ENCODE data around the gene CPA4.

CPA4 gene

GRCh38 chr7:130266258-130266960, 26.6 kb upstream of the CPA4 start, which contains the start of gene CPA2:
Gene CPA2, plus strand, starts transcription at chr7:130266863. Its CDS starts 19 bp downstream, at chr7:130266882.
- Histone ChIP-seq H3K9me3 (ENCODE audit: control insufficient read depth in 2 of 2, low read length in 2 of 2) (no peaks in the 10 kb centered on the region), H3K9ac (ENCODE audit: low read depth in 1 of 2, low read length in 2 of 2) (no peak within 1 kb of the TSS), H3K27ac (ENCODE audit: low read depth in 2 of 2, low read length in 2 of 2) (no peak within 1 kb of the TSS), H3K4me3 (ENCODE audit: low read length in 2 of 2) (no peak within 1 kb of the TSS), H3K36me3 (ENCODE audit: control insufficient read depth in 2 of 2, insufficient read depth in 2 of 2, low read length in 2 of 2) (no peaks in the 10 kb centered on the region), H3K4me1 (ENCODE audit: control insufficient read depth in 2 of 2, insufficient read depth in 2 of 2, low read length in 2 of 2) (no peaks in the 10 kb centered on the region), H3K27me3 (ENCODE audit: control insufficient read depth in 2 of 2, insufficient read depth in 2 of 2, low read length in 2 of 2) (no peaks in the 10 kb centered on the region)

GRCh38 chr7:130266961-130267321, 26.0 kb upstream of the CPA4 start:
- no peaks in the 10 kb centered on the region for H3K9me3 ChIP-seq (ENCODE audit: control insufficient read depth in 2 of 2, low read length in 2 of 2)
- no peaks in the 10 kb centered on the region for H3K36me3 ChIP-seq (ENCODE audit: control insufficient read depth in 2 of 2, insufficient read depth in 2 of 2, low read length in 2 of 2)
- H3K4me3 ChIP-seq (ENCODE audit: low read length in 2 of 2): no peak overlapping the region
- H3K27me3 ChIP-seq (ENCODE audit: control insufficient read depth in 2 of 2, insufficient read depth in 2 of 2, low read length in 2 of 2): no peaks in the 10 kb centered on the region
- H3K9ac ChIP-seq (ENCODE audit: low read depth in 1 of 2, low read length in 2 of 2): no peak overlapping the region
- no peak overlapping the region for H3K27ac ChIP-seq (ENCODE audit: low read depth in 2 of 2, low read length in 2 of 2)
- H3K4me1 ChIP-seq (ENCODE audit: control insufficient read depth in 2 of 2, insufficient read depth in 2 of 2, low read length in 2 of 2): no peaks in the 10 kb centered on the region

DNA sequence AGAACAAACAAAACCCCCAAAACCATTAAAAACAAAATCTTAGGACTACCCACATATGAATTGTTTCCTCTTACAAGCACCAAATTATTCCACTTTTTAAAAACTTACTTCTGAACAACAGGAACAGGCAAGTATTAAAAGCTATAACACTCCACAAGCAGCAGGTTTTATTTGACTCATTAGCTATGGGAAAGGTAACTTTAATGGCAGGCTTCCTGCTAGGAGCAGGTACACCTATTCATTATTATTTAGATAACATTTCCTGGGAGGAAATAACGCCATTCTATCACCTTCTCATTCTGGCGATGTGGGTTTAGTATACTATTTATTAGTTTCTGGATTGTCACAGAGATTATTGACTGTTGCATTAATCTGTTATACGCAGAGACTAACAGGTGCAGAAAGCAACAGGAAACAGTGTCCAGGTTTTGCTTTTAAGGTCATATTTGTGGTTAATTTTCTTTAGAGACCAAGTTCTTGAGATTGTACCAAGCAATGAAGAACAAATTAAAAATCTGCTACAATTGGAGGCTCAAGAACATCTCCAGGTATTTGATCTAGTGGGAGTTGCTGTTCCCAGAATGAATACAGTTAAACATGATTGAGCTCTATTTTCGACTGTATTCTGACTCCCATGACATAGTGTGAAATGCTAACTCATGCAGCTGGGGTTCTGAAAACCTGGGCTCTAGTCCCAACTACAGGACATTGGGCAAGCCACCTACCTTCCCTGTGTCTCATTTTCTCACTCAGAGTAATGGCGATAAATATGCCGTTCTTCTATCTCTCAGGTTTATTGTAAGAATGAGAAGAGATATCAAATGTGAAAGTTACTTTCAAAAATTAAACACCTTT, 24.3 kb upstream of the CPA4 start:
- Histone ChIP-seq H3K9ac (ENCODE audit: low read depth in 1 of 2, low read length in 2 of 2) (no peak overlapping the region), H3K9me3 (ENCODE audit: control insufficient read depth in 2 of 2, low read length in 2 of 2) (no peaks in the 10 kb centered on the region), H3K27ac (ENCODE audit: low read depth in 2 of 2, low read length in 2 of 2) (no peak overlapping the region), H3K27me3 (ENCODE audit: control insufficient read depth in 2 of 2, insufficient read depth in 2 of 2, low read length in 2 of 2) (no peaks in the 10 kb centered on the region), H3K4me1 (ENCODE audit: control insufficient read depth in 2 of 2, insufficient read depth in 2 of 2, low read length in 2 of 2) (no peaks in the 10 kb centered on the region), H3K4me3 (ENCODE audit: low read length in 2 of 2) (no peak overlapping the region), H3K36me3 (ENCODE audit: control insufficient read depth in 2 of 2, insufficient read depth in 2 of 2, low read length in 2 of 2) (no peaks in the 10 kb centered on the region)

- Histone ChIP-seq H3K4me3 (ENCODE audit: low read length in 2 of 2) (no peak overlapping the region), H3K27me3 (ENCODE audit: control insufficient read depth in 2 of 2, insufficient read depth in 2 of 2, low read length in 2 of 2) (no peaks in the 10 kb centered on the region), H3K36me3 (ENCODE audit: control insufficient read depth in 2 of 2, insufficient read depth in 2 of 2, low read length in 2 of 2) (no peaks in the 10 kb centered on the region), H3K9me3 (ENCODE audit: control insufficient read depth in 2 of 2, low read length in 2 of 2) (no peaks in the 10 kb centered on the region), H3K27ac (ENCODE audit: low read depth in 2 of 2, low read length in 2 of 2) (no peak overlapping the region), H3K9ac (ENCODE audit: low read depth in 1 of 2, low read length in 2 of 2) (no peak overlapping the region), H3K4me1 (ENCODE audit: control insufficient read depth in 2 of 2, insufficient read depth in 2 of 2, low read length in 2 of 2) (no peaks in the 10 kb centered on the region)
Measured at GRCh38 chr7:130269318-130269694, 23.7 kb upstream of the CPA4 start.

- Histone ChIP-seq H3K9ac (ENCODE audit: low read depth in 1 of 2, low read length in 2 of 2) (no peak overlapping the region), H3K36me3 (ENCODE audit: control insufficient read depth in 2 of 2, insufficient read depth in 2 of 2, low read length in 2 of 2) (no peaks in the 10 kb centered on the region)
Measured at GRCh38 chr7:130270947-130271800, 21.8 kb upstream of the CPA4 start.

GRCh38 chr7:130272381-130273080, 20.4 kb upstream of the CPA4 start:
- Histone ChIP-seq H3K27ac (ENCODE audit: low read depth in 2 of 2, low read length in 2 of 2) (no peak overlapping the region), H3K27me3 (ENCODE audit: control insufficient read depth in 2 of 2, insufficient read depth in 2 of 2, low read length in 2 of 2) (no peaks in the 10 kb centered on the region), H3K9ac (ENCODE audit: low read depth in 1 of 2, low read length in 2 of 2) (no peak overlapping the region), H3K36me3 (ENCODE audit: control insufficient read depth in 2 of 2, insufficient read depth in 2 of 2, low read length in 2 of 2) (no peaks in the 10 kb centered on the region), H3K9me3 (ENCODE audit: control insufficient read depth in 2 of 2, low read length in 2 of 2) (no peaks in the 10 kb centered on the region), H3K4me1 (ENCODE audit: control insufficient read depth in 2 of 2, insufficient read depth in 2 of 2, low read length in 2 of 2) (no peaks in the 10 kb centered on the region), H3K4me3 (ENCODE audit: low read length in 2 of 2) (no peak overlapping the region)

More at GRCh38 chr7:130270947-130271800, 21.8 kb upstream of the CPA4 start:
- Histone ChIP-seq H3K9me3 (ENCODE audit: control insufficient read depth in 2 of 2, low read length in 2 of 2) (no peaks in the 10 kb centered on the region), H3K27ac (ENCODE audit: low read depth in 2 of 2, low read length in 2 of 2) (no peak overlapping the region), H3K4me1 (ENCODE audit: control insufficient read depth in 2 of 2, insufficient read depth in 2 of 2, low read length in 2 of 2) (no peaks in the 10 kb centered on the region), H3K27me3 (ENCODE audit: control insufficient read depth in 2 of 2, insufficient read depth in 2 of 2, low read length in 2 of 2) (no peaks in the 10 kb centered on the region), H3K4me3 (ENCODE audit: low read length in 2 of 2) (no peak overlapping the region)

GRCh38 chr7:130273081-130273932, 19.7 kb upstream of the CPA4 start:
- Histone ChIP-seq H3K27ac (ENCODE audit: low read depth in 2 of 2, low read length in 2 of 2) (no peak overlapping the region), H3K27me3 (ENCODE audit: control insufficient read depth in 2 of 2, insufficient read depth in 2 of 2, low read length in 2 of 2) (no peaks in the 10 kb centered on the region), H3K9me3 (ENCODE audit: control insufficient read depth in 2 of 2, low read length in 2 of 2) (no peaks in the 10 kb centered on the region), H3K4me3 (ENCODE audit: low read length in 2 of 2) (no peak overlapping the region), H3K36me3 (ENCODE audit: control insufficient read depth in 2 of 2, insufficient read depth in 2 of 2, low read length in 2 of 2) (no peaks in the 10 kb centered on the region), H3K9ac (ENCODE audit: low read depth in 1 of 2, low read length in 2 of 2) (no peak overlapping the region), H3K4me1 (ENCODE audit: control insufficient read depth in 2 of 2, insufficient read depth in 2 of 2, low read length in 2 of 2) (no peaks in the 10 kb centered on the region)

GRCh38 chr7:130273933-130274255, 19.1 kb upstream of the CPA4 start:
- Histone ChIP-seq H3K9ac (ENCODE audit: low read depth in 1 of 2, low read length in 2 of 2) (no peak overlapping the region), H3K27me3 (ENCODE audit: control insufficient read depth in 2 of 2, insufficient read depth in 2 of 2, low read length in 2 of 2) (no peaks in the 10 kb centered on the region), H3K4me3 (ENCODE audit: low read length in 2 of 2) (no peak overlapping the region), H3K27ac (ENCODE audit: low read depth in 2 of 2, low read length in 2 of 2) (no peak overlapping the region), H3K36me3 (ENCODE audit: control insufficient read depth in 2 of 2, insufficient read depth in 2 of 2, low read length in 2 of 2) (no peaks in the 10 kb centered on the region), H3K4me1 (ENCODE audit: control insufficient read depth in 2 of 2, insufficient read depth in 2 of 2, low read length in 2 of 2) (no peaks in the 10 kb centered on the region), H3K9me3 (ENCODE audit: control insufficient read depth in 2 of 2, low read length in 2 of 2) (no peaks in the 10 kb centered on the region)

- no peak overlapping the region for H3K4me3 ChIP-seq (ENCODE audit: low read length in 2 of 2)
- no peak overlapping the region for H3K9ac ChIP-seq (ENCODE audit: low read depth in 1 of 2, low read length in 2 of 2)
- no peaks in the 10 kb centered on the region for H3K27me3 ChIP-seq (ENCODE audit: control insufficient read depth in 2 of 2, insufficient read depth in 2 of 2, low read length in 2 of 2)
- H3K27ac ChIP-seq (ENCODE audit: low read depth in 2 of 2, low read length in 2 of 2): no peak overlapping the region
- H3K9me3 ChIP-seq (ENCODE audit: control insufficient read depth in 2 of 2, low read length in 2 of 2): no peaks in the 10 kb centered on the region
- H3K36me3 ChIP-seq (ENCODE audit: control insufficient read depth in 2 of 2, insufficient read depth in 2 of 2, low read length in 2 of 2): no peaks in the 10 kb centered on the region
- no peaks in the 10 kb centered on the region for H3K4me1 ChIP-seq (ENCODE audit: control insufficient read depth in 2 of 2, insufficient read depth in 2 of 2, low read length in 2 of 2)
Measured at GRCh38 chr7:130274296-130274695, 18.7 kb upstream of the CPA4 start.
